ENCODE results near the gene DNAJB13.
"Not testable (repeated sequence)": the region's sequence is repeated elsewhere in the genome, so short reads cannot be mapped to it uniquely, and the experiment has no call there.

The DNAJB13 gene

GRCh38 chr11:73916435-73916834, 34.4 kb upstream of the DNAJB13 start:
- DNase-seq (ENCODE audit: low spot score), result no peak
- TF ChIP-seq CTCF (IDR thresholded peaks at IDR 0.05), result no peak
- no peak overlapping the region for H3K4me3 ChIP-seq
- no peak overlapping the region for H3K27ac ChIP-seq

GRCh38 chr11:73921180-73921579, 29.6 kb upstream of the DNAJB13 start:
- DNase-seq (ENCODE audit: low spot score), result no peak
- no peak overlapping the region for H3K27ac ChIP-seq
- no peak overlapping the region for H3K4me3 ChIP-seq
- no peak for TF ChIP-seq CTCF (IDR thresholded peaks at IDR 0.05)

- Histone ChIP-seq H3K27ac (no peak overlapping the region), H3K4me3 (no peak overlapping the region)
- no peak for TF ChIP-seq CTCF (IDR thresholded peaks at IDR 0.05)
- no peak for DNase-seq (ENCODE audit: low spot score)
Observed at GRCh38 chr11:73929388-73929787, 21.4 kb upstream of the DNAJB13 start.

- TF ChIP-seq CTCF (IDR thresholded peaks at IDR 0.05), result no peak
- no peak for DNase-seq (ENCODE audit: low spot score)
- H3K27ac ChIP-seq, result no peak overlapping the region
- no peak overlapping the region for H3K4me3 ChIP-seq
Observed at GRCh38 chr11:73931039-73931645, 19.7 kb upstream of the DNAJB13 start.

GRCh38 chr11:73931951-73932350, 18.9 kb upstream of the DNAJB13 start:
- no peak overlapping the region for H3K4me3 ChIP-seq
- H3K27ac ChIP-seq, result no peak overlapping the region
- no peak for TF ChIP-seq CTCF (IDR thresholded peaks at IDR 0.05)
- DNase-seq (ENCODE audit: low spot score), result no peak

GRCh38 chr11:73932781-73933180, 18.0 kb upstream of the DNAJB13 start:
- no peak for DNase-seq (ENCODE audit: low spot score)
- H3K4me3 ChIP-seq, result no peak overlapping the region
- H3K27ac ChIP-seq, result no peak overlapping the region
- TF ChIP-seq CTCF (IDR thresholded peaks at IDR 0.05), result no peak

GRCh38 chr11:73936047-73936446, 14.8 kb upstream of the DNAJB13 start:
- H3K4me3 ChIP-seq; DNase-seq (ENCODE audit: low spot score); H3K27ac ChIP-seq: not testable (repeated sequence)

- TF ChIP-seq CTCF (IDR thresholded peaks at IDR 0.05), result no peak
- no peak for DNase-seq (ENCODE audit: low spot score)
- Histone ChIP-seq H3K4me3 (no peak overlapping the region), H3K27ac (no peak overlapping the region)
Observed at GRCh38 chr11:73939096-73939495, 11.7 kb upstream of the DNAJB13 start.

Measured in coronary artery (tissue), 2 donors.